ENCODE data around the gene PPARD. TPM values are rescaled to one million over a fixed set of nuclear protein-coding genes. Genes with fewer than 3 reads are reported as not detected.

Gene PPARD
- total and polyA plus RNA-seq, 2 of the 13 experiments (the other 11 are each of a cell fraction or from before 2014, with no cell fraction given), result 6.1 to 13.3 TPM

DNA sequence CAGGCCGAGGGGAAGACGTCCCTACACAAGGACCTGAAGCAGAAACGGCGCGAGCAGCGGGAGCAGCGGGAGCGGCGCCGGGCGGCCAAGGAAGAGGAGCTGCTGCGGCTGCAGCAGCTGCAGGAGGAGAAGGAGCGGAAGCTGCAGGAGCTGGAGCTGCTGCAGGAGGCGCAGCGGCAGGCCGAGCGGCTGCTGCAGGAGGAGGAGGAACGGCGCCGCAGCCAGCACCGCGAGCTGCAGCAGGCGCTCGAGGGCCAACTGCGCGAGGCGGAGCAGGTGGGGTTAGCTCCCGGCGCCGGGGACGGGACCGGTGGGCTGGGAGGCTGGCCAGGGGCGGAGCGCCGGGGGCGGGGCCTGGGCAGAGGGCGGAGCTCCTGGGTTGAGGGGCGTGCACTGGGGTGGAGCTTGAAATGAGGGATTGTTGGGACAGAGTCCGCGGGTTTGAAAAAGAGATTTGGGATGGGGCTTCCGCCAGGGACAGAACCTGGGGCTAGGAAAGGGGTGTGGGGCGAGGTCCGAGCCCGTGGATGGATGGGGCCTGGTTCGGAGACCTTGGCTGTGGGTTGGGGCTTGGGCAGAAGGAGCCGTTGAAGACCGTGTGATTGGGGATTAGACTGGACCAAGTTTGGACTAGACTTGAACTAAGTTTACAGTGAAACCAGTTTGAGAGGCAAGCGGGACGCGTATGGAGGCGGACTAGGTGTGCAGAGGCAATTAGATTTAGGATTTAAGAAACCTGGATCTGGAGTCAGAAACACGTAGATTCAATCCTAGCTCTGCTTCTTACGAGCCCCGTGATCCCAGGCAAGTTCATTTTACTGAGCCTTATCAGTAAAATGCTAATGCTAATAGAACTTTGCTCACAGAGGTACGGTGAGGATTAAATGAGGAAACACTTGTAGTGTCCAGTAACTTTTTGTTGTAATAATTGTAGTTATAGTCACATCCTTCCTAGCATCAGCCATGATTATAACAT, 23.9 kb upstream of the PPARD start (continued):
- TF ChIP-seq, protein P1, sequence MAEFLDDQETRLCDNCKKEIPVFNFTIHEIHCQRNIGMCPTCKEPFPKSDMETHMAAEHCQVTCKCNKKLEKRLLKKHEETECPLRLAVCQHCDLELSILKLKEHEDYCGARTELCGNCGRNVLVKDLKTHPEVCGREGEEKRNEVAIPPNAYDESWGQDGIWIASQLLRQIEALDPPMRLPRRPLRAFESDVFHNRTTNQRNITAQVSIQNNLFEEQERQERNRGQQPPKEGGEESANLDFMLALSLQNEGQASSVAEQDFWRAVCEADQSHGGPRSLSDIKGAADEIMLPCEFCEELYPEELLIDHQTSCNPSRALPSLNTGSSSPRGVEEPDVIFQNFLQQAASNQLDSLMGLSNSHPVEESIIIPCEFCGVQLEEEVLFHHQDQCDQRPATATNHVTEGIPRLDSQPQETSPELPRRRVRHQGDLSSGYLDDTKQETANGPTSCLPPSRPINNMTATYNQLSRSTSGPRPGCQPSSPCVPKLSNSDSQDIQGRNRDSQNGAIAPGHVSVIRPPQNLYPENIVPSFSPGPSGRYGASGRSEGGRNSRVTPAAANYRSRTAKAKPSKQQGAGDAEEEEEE (CRISPR knock-in tag; IDR thresholded peaks at IDR 0.05; ENCODE audit: borderline replicate concordance), result no peak
- TF ChIP-seq PRPF4 (IDR thresholded peaks at IDR 0.05; ENCODE audit: low read depth, low read length, poor library complexity, severe bottlenecking) (no peak), ZNF749 (CRISPR knock-in tag; IDR thresholded peaks at IDR 0.05; ENCODE audit: borderline replicate concordance) (peak; percentile 71; the same call in 1 of the 2 replicates), ZNF205 (CRISPR knock-in tag; IDR thresholded peaks at IDR 0.05) (peak; percentile 69; the same call in 1 of the 2 replicates), RBM22 (optimal IDR thresholded peaks at IDR 0.05; ENCODE audit: low read length) (no peak), TGIF2 (CRISPR knock-in tag; IDR thresholded peaks at IDR 0.05) (no peak), RFXAP (CRISPR knock-in tag; IDR thresholded peaks at IDR 0.05; ENCODE audit: borderline replicate concordance) (peak; percentile 94), RBAK (CRISPR knock-in tag; IDR thresholded peaks at IDR 0.05) (no peak), ZNF317 (CRISPR knock-in tag; IDR thresholded peaks at IDR 0.05) (0 out of 2 replicates have a peak, but pooled peaks have one; percentile 12), ZBTB42 (CRISPR knock-in tag; IDR thresholded peaks at IDR 0.05) (peak; percentile 87), ZSCAN21 (CRISPR knock-in tag; IDR thresholded peaks at IDR 0.05; ENCODE audit: borderline replicate concordance) (peak; percentile 72; the same call in 1 of the 2 replicates), XRCC5 (optimal IDR thresholded peaks at IDR 0.05; ENCODE audit: low read length) (peak; percentile 48), GABPA (IDR thresholded peaks at IDR 0.05; ENCODE audit: low read depth, low read length) (no peak), GABPA (CRISPR knock-in tag; IDR thresholded peaks at IDR 0.05; ENCODE audit: low read depth) (no peak), FOXP1 (IDR thresholded peaks at IDR 0.05) (no peak), FOXP1 (CRISPR knock-in tag; IDR thresholded peaks at IDR 0.05) (no peak), NFKBIZ (CRISPR knock-in tag; IDR thresholded peaks at IDR 0.05) (no peak; the same call in 1 of the 2 replicates)
- TF ChIP-seq, protein P2, sequence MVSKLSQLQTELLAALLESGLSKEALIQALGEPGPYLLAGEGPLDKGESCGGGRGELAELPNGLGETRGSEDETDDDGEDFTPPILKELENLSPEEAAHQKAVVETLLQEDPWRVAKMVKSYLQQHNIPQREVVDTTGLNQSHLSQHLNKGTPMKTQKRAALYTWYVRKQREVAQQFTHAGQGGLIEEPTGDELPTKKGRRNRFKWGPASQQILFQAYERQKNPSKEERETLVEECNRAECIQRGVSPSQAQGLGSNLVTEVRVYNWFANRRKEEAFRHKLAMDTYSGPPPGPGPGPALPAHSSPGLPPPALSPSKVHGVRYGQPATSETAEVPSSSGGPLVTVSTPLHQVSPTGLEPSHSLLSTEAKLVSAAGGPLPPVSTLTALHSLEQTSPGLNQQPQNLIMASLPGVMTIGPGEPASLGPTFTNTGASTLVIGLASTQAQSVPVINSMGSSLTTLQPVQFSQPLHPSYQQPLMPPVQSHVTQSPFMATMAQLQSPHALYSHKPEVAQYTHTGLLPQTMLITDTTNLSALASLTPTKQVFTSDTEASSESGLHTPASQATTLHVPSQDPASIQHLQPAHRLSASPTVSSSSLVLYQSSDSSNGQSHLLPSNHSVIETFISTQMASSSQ (IDR thresholded peaks at IDR 0.05; ENCODE audit: low read depth), result 0 out of 2 replicates have a peak, but pooled peaks have one; percentile 31
- TF ChIP-seq, protein P2 (CRISPR knock-in tag; IDR thresholded peaks at IDR 0.05; ENCODE audit: borderline replicate concordance), result peak; percentile 78
- TF ChIP-seq, protein P3, sequence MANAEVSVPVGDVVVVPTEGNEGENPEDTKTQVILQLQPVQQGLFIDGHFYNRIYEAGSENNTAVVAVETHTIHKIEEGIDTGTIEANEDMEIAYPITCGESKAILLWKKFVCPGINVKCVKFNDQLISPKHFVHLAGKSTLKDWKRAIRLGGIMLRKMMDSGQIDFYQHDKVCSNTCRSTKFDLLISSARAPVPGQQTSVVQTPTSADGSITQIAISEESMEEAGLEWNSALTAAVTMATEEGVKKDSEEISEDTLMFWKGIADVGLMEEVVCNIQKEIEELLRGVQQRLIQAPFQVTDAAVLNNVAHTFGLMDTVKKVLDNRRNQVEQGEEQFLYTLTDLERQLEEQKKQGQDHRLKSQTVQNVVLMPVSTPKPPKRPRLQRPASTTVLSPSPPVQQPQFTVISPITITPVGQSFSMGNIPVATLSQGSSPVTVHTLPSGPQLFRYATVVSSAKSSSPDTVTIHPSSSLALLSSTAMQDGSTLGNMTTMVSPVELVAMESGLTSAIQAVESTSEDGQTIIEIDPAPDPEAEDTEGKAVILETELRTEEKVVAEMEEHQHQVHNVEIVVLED (CRISPR knock-in tag; IDR thresholded peaks at IDR 0.05; ENCODE audit: borderline replicate concordance), result no peak

All from HepG2 (cell line).